Measurements from ENCODE around the gene KLHL8. TPM values are rescaled to one million over a fixed set of nuclear protein-coding genes. Genes with fewer than 3 reads are reported as not detected.

The KLHL8 gene
- total and polyA plus RNA-seq, 12 donors: 2.1 to 14.8 (median 8.9) TPM

- no peaks in the 10 kb centered on the region for H3K9me3 ChIP-seq (replicated peaks in 1 of 3)
- intact Hi-C loops (cut with DNase I): no loop called here
- H3K4me3 ChIP-seq: no peak overlapping the region
- DNase-seq: no peak
- H3K27me3 ChIP-seq: no peaks in the 10 kb centered on the region
- peak overlapping the region in 1 of 5 donors; percentile 42 for H3K27ac ChIP-seq
- H3K36me3 ChIP-seq (replicated peaks in 1 of 2): no peaks in the 10 kb centered on the region
- no peak for TF ChIP-seq POLR2A (IDR thresholded peaks at IDR 0.05)
- TF ChIP-seq CTCF (IDR thresholded peaks at IDR 0.05): no peak
- H3K4me1 ChIP-seq (replicated peaks in 1 of 2): peaks cover 0 to 28% of the 10 kb centered on the region in 2 donors
- 80 to 86% (median 80%) methylated on average over 3 of the region's 3 CpGs for WGBS, 4 donors
Measured at GRCh38 chr4:87209182-87209581, 11.2 kb downstream of the KLHL8 start.

DNA sequence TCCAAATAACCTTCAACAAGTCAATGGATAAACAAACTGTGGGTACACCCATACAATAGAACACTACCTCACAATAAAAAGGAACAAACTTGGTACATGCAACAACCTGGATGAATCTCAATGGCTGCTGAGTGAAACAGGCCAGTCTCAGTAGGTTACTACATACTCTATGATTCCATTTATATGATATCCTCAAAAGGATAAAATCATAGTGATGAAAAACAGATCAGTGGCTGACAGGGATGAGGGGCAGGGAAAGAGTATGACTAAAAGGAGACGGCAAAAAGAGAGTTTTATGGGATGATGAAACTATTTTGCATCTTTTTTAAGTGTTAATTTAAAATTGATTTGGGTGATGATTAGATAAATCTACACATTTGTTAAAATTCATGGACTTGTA, 15.9 kb downstream of the KLHL8 start:
- H3K27ac ChIP-seq: no peak overlapping the region
- 84 to 95% (median 89%) methylated on average over 1 of the region's 1 CpG for WGBS, 4 donors
- H3K4me1 ChIP-seq (replicated peaks in 1 of 2): no peaks in the 10 kb centered on the region
- no peak for TF ChIP-seq POLR2A (IDR thresholded peaks at IDR 0.05)
- no peak for TF ChIP-seq CTCF (IDR thresholded peaks at IDR 0.05)
- no peaks in the 10 kb centered on the region for H3K9me3 ChIP-seq (replicated peaks in 1 of 3)
- DNase-seq: no peak
- no peaks in the 10 kb centered on the region for H3K27me3 ChIP-seq
- no peaks in the 10 kb centered on the region for H3K36me3 ChIP-seq (replicated peaks in 1 of 2)
- H3K4me3 ChIP-seq: no peak overlapping the region
- intact Hi-C loops (cut with DNase I): no loop called here

- intact Hi-C loops (cut with DNase I): no loop called here
- Histone ChIP-seq H3K4me3 (no peak overlapping the region), H3K36me3 (replicated peaks in 1 of 2) (no peaks in the 10 kb centered on the region), H3K27ac (no peak overlapping the region), H3K27me3 (no peaks in the 10 kb centered on the region), H3K9me3 (replicated peaks in 1 of 3) (no peaks in the 10 kb centered on the region), H3K4me1 (replicated peaks in 1 of 2) (no peaks in the 10 kb centered on the region)
- no peak for DNase-seq
- whole genome bisulfite sequencing, 4 donors: 86 to 100% (median 95%) methylated on average over 1 of the region's 1 CpG; no CpG with 5 or more reads in 1 of the 4 donors
- TF ChIP-seq POLR2A (IDR thresholded peaks at IDR 0.05) (no peak), CTCF (IDR thresholded peaks at IDR 0.05) (no peak)
Measured at GRCh38 chr4:87196927-87197326, 23.5 kb downstream of the KLHL8 start.

- no peak for TF ChIP-seq CTCF (IDR thresholded peaks at IDR 0.05)
- TF ChIP-seq POLR2A (IDR thresholded peaks at IDR 0.05): no peak
- H3K4me1 ChIP-seq (replicated peaks in 1 of 2): no peaks in the 10 kb centered on the region
- WGBS, 4 donors: 91 to 96% (median 93%) methylated on average over 2 of the region's 2 CpGs
- H3K27me3 ChIP-seq: no peaks in the 10 kb centered on the region
- no peaks in the 10 kb centered on the region for H3K9me3 ChIP-seq (replicated peaks in 1 of 3)
- H3K27ac ChIP-seq: no peak overlapping the region
- H3K36me3 ChIP-seq (replicated peaks in 1 of 2): no peaks in the 10 kb centered on the region
- H3K4me3 ChIP-seq: no peak overlapping the region
- no peak for DNase-seq
- intact Hi-C loops (cut with DNase I): no loop called here
Measured at GRCh38 chr4:87196146-87196545, 24.3 kb downstream of the KLHL8 start.

Measured in adrenal gland (tissue), 12 donors.